Endothelial cell of umbilical vein (primary cell): ENCODE measurements around the gene BIRC5. TPM values are rescaled to one million over a fixed set of nuclear protein-coding genes. Genes with fewer than 3 reads are reported as not detected.

Experiments
- BruUV-seq: library from RNA; stranded (reverse); fragments of 400-500 nt; replicated peaks from 2 replicates; lab custom pipeline; 2021; lab: Mats Ljungman, UMichigan
- CTCF ChIA-PET: fragments of 300-600, 350-600 bp; sonication (Branson Sonifier 250); formaldehyde crosslinking; loops from one replicate; lab custom pipeline; 2021; ENCODE audit warnings: antibody characterized with exemption, inconsistent platforms; lab: Charles Lee
- POLR2A ChIA-PET: fragments of 300-600, 350-600 bp; sonication (Branson Sonifier 250); formaldehyde crosslinking; loops from one replicate; lab custom pipeline; 2021; ENCODE audit warnings: antibody characterized with exemption, inconsistent platforms; lab: Charles Lee
- DNase-seq: peaks from one replicate; pipeline ENCODE4 v3.0.0-alpha.2; 2011; ENCODE audit warnings: low read depth, low spot score
- FAIRE-seq: peaks from 2 replicates; lab custom pipeline; 2011; peaks lifted over from hg19 to GRCh38; lab: Jason Lieb, UNC
- H2AFZ ChIP-seq: 2 replicates; pipeline ENCODE4 v1.6.0; 2012; ENCODE audit warnings: low read depth, low read length, control low read depth, inconsistent platforms
- H3K27ac ChIP-seq: 2 replicates; pipeline ENCODE4 v1.5.1; 2011; ENCODE audit warnings: low read depth, mild to moderate bottlenecking, control low read depth, low read length, moderate library complexity; ENCODE audit not compliant: insufficient read depth
- H3K27me3 ChIP-seq, 2 experiments: 2 replicates each; pipeline versions ENCODE4 v1.6.0 to v1.6.1; 2011; ENCODE audit warnings: low read length in 2 of 2, mixed read lengths in 1 of 2; ENCODE audit not compliant: control insufficient read depth in 2 of 2, insufficient read depth in 2 of 2
- H3K36me3 ChIP-seq, 2 experiments: 2 replicates in 1 of 2; 3 replicates in 1 of 2; pipeline ENCODE4 v1.5.1; 2011; ENCODE audit warnings: low read length in 2 of 2, mild to moderate bottlenecking in 1 of 2, moderate library complexity in 1 of 2; ENCODE audit not compliant: control insufficient read depth in 2 of 2, insufficient read depth in 2 of 2; ENCODE audit errors: extremely low read depth in 1 of 2
- H3K4me1 ChIP-seq: 3 replicates; pipeline ENCODE4 v1.5.1; 2011; ENCODE audit warnings: mild to moderate bottlenecking, low read length; ENCODE audit not compliant: control insufficient read depth, insufficient read depth; ENCODE audit errors: extremely low read depth
- H3K4me2 ChIP-seq: 2 replicates; pipeline ENCODE4 v1.6.1; 2011; ENCODE audit warnings: low read length, control low read depth, mixed read lengths; ENCODE audit not compliant: insufficient read depth
- H3K4me3 ChIP-seq, 3 experiments: fragments of 200-600 bp in 1 of 3; sonication (generic), shearing (Covaris generic) in 1 of 3; replicated peaks in 1 of 3; 2 replicates each; pipeline ENCODE4 v1.5.1; 2011 to 2016; ENCODE audit warnings: control low read depth in 3 of 3, low read length in 3 of 3, mild to moderate bottlenecking in 2 of 3, inconsistent platforms in 1 of 3, low read depth in 1 of 3, moderate library complexity in 1 of 3; ENCODE audit not compliant: insufficient read depth in 1 of 3
- H3K79me2 ChIP-seq: 2 replicates; pipeline ENCODE4 v1.6.0; 2012; ENCODE audit warnings: low read length, inconsistent platforms; ENCODE audit not compliant: control insufficient read depth, insufficient read depth
- H3K9ac ChIP-seq: replicated peaks from 2 replicates; pipeline ENCODE3; 2011; ENCODE audit warnings: low read length, control low read depth; ENCODE audit not compliant: insufficient read depth; ENCODE audit errors: extremely low read depth
- H3K9me1 ChIP-seq: replicated peaks from 3 replicates; pipeline ENCODE4 v1.6.0; 2011; ENCODE audit warnings: mild to moderate bottlenecking, low read length; ENCODE audit not compliant: control insufficient read depth, insufficient read depth; ENCODE audit errors: extremely low read depth
- H3K9me3 ChIP-seq: replicated peaks from 2 replicates; pipeline ENCODE4 v1.5.1; 2012; ENCODE audit warnings: low read length, inconsistent platforms; ENCODE audit not compliant: control insufficient read depth, insufficient read depth
- H4K20me1 ChIP-seq: replicated peaks from 2 replicates; pipeline ENCODE3; 2011; ENCODE audit warnings: mild to moderate bottlenecking, low read length; ENCODE audit not compliant: control insufficient read depth, insufficient read depth; ENCODE audit errors: extremely low read depth
- CTCF ChIP-seq, 2 donors: IDR thresholded peaks; 1 replicate in 1 of 2; 2 replicates in 1 of 2; pipeline ENCODE4 v1.5.1; 2011; ENCODE audit warnings: low read length in 2 of 2, mild to moderate bottlenecking in 2 of 2, moderate library complexity in 2 of 2, control low read depth in 1 of 2, inconsistent platforms in 1 of 2, low read depth in 1 of 2; ENCODE audit not compliant: insufficient read depth in 1 of 2; ENCODE audit errors: extremely low read depth in 1 of 2
- EZH2 ChIP-seq: IDR thresholded peaks from 2 replicates; pipeline ENCODE4 v1.6.1; 2012; ENCODE audit warnings: borderline replicate concordance, low read depth, mild to moderate bottlenecking, moderate library complexity, low read length, inconsistent platforms; ENCODE audit not compliant: severe bottlenecking
- FOS ChIP-seq: IDR thresholded peaks from 2 replicates; pipeline ENCODE4 v1.6.1; 2011; ENCODE audit warnings: mild to moderate bottlenecking, low read length, moderate library complexity, borderline replicate concordance; ENCODE audit not compliant: insufficient read depth
- GATA2 ChIP-seq: IDR thresholded peaks from 2 replicates; pipeline ENCODE4 v1.7.0; 2011; ENCODE audit warnings: low read depth, mild to moderate bottlenecking, moderate library complexity, mixed read lengths, low read length; ENCODE audit not compliant: insufficient read length, insufficient read depth
- JUN ChIP-seq: IDR thresholded peaks from 2 replicates; pipeline ENCODE4 v1.6.1; 2011; ENCODE audit warnings: borderline replicate concordance, low read depth; ENCODE audit not compliant: insufficient read length, insufficient read depth
- MAX ChIP-seq: IDR thresholded peaks from 2 replicates; pipeline ENCODE4 v1.6.1; 2011; ENCODE audit not compliant: insufficient read depth, insufficient read length
- MYC ChIP-seq: IDR thresholded peaks from one replicate; pipeline ENCODE4 v1.6.1; 2011; ENCODE audit warnings: mild to moderate bottlenecking, low read depth, low read length
- POLR2A ChIP-seq: IDR thresholded peaks from 2 replicates; pipeline ENCODE4 v1.6.1; 2012; ENCODE audit warnings: low read depth, mild to moderate bottlenecking, control low read depth, low read length
- POLR2AphosphoS5 ChIP-seq: IDR thresholded peaks from 2 replicates; pipeline ENCODE4 v1.6.1; 2012; ENCODE audit warnings: low read depth, mild to moderate bottlenecking, control low read depth, low read length, moderate library complexity; ENCODE audit not compliant: insufficient read depth
- dilution Hi-C: fragments of 300-500 bp; cut with MboI; formaldehyde crosslinking; loops from one replicate; pipeline ENCODE4 v1.15.0; 2019; ENCODE audit warnings: low sequenced_read_pairs; ENCODE audit not compliant: extremely low pct_ligation_motif_present
- intact Hi-C: fragments of 100-400 bp; cut with micrococcal nuclease; formaldehyde crosslinking; loops from one replicate; pipeline ENCODE4 v1.10.0; 2022
- polyA plus RNA-seq, 4 experiments: library from polyadenylated mRNA; depleted of rRNA in 3 of 4; stranded (reverse) in 3 of 4; unstranded in 1 of 4; fragments of >200 nt; gene quantifications; 2 replicates each; pipeline versions ENCODE4 v1.2.1 to v1.2.3, GENCODE V29; 2011 to 2012; ENCODE audit warnings: missing spikeins in 1 of 4
- total RNA-seq: library from RNA; stranded (reverse); gene quantifications from 2 replicates; pipeline ENCODE4 v1.2.3, GENCODE V29; 2021

Gene BIRC5
- total and polyA plus RNA-seq, 2 donors (not counting 3 experiments of a cell fraction or from before 2014, with no cell fraction given), result 32.8 to 74.6 TPM

GRCh38 chr17:78241277-78242023, 27.4 kb downstream of the BIRC5 start:
- TF ChIP-seq POLR2A (no peak), FOS (no peak), CTCF (IDR thresholded peaks at IDR 0.05; ENCODE audit: extremely low read depth in 1 of 2, insufficient read depth in 1 of 2, low read depth in 1 of 2, low read length in 2 of 2) (no peak), EZH2 (no peak), MAX (no peak), POLR2AphosphoS5 (no peak), JUN (no peak), MYC (no peak), GATA2 (no peak)

More at GRCh38 chr17:78241277-78242023, 27.4 kb downstream of the BIRC5 start:
- FAIRE-seq (no peak), DNase-seq (peak; percentile 19)
- Histone ChIP-seq H3K4me1 (no peaks in the 10 kb centered on the region), H3K79me2 (no peaks in the 10 kb centered on the region), H4K20me1 (no peaks in the 10 kb centered on the region), H3K9me3 (no peaks in the 10 kb centered on the region), H3K27me3 (no peaks in the 10 kb centered on the region), H2AFZ (no peak overlapping the region), H3K4me3 (no peak overlapping the region), H3K4me2 (no peak overlapping the region), H3K36me3 (no peaks in the 10 kb centered on the region), H3K27ac (no peak overlapping the region), H3K9me1 (no peaks in the 10 kb centered on the region), H3K9ac (no peak overlapping the region)
- POLR2A ChIA-PET, result no interaction called here
- no TSS peak for BruUV-seq
- intact Hi-C loops, result no loop called here
- dilution Hi-C loops, result no loop called here
- CTCF ChIA-PET, result interaction anchor here (1.4 to 1.7 kb wide), 2 partner anchors 10 to 156 kb away, joined by 4 to 5 read pairs; no protein-coding TSS in a partner anchor
